Gastrocnemius medialis (tissue), 4 donors: ENCODE measurements around the gene DAAM1. TPM values are rescaled to one million over a fixed set of nuclear protein-coding genes. Genes with fewer than 3 reads are reported as not detected.

Experiments used
- ATAC-seq, 2 donors: fragments of 150-250 bp; one replicate each; pipeline ENCODE4 v1.9.1; 2016
- DNase-seq, 2 donors: peaks; one replicate each; pipeline ENCODE4 v3.0.0-alpha.2; 2019
- H3K27ac ChIP-seq, 4 donors: fragments of 200-600 bp; sonication (generic); 1 replicate in 1 of 4; 2 replicates in 3 of 4; pipeline ENCODE4 v1.5.1; 2016 to 2018; ENCODE audit warnings: mild to moderate bottlenecking in 2 of 4, moderate library complexity in 1 of 4
- H3K27me3 ChIP-seq, 3 donors: fragments of 200-600 bp; sonication (generic) in 2 of 3; 1 replicate in 1 of 3; 2 replicates in 2 of 3; pipeline versions ENCODE4 v1.5.1 to v1.6.0; 2016 to 2019; ENCODE audit warnings: mild to moderate bottlenecking in 1 of 3, moderate library complexity in 1 of 3
- H3K36me3 ChIP-seq, 2 donors: fragments of 200-600 bp; sonication (generic) in 1 of 2; one replicate each; pipeline ENCODE4 v1.5.1; 2017 to 2018
- H3K4me1 ChIP-seq, 2 donors: fragments of 200-600 bp; sonication (generic) in 1 of 2; one replicate each; pipeline ENCODE4 v1.5.1; 2016 to 2017; ENCODE audit warnings: mild to moderate bottlenecking in 2 of 2
- H3K4me3 ChIP-seq, 4 donors: fragments of 200-600 bp; sonication (generic) in 3 of 4; 1 replicate in 1 of 4; 2 replicates in 3 of 4; pipeline ENCODE4 v1.5.1; 2016 to 2019; ENCODE audit warnings: mild to moderate bottlenecking in 2 of 4
- H3K9me3 ChIP-seq, 3 donors: fragments of 200-600 bp; sonication (generic) in 2 of 3; 1 replicate in 1 of 3; 2 replicates in 2 of 3; pipeline ENCODE4 v1.5.1; 2016 to 2019
- POLR2A ChIP-seq, 2 donors: fragments of 450-650 bp; IDR thresholded peaks; one replicate each; pipeline ENCODE4 v1.6.1; 2017; ENCODE audit warnings: antibody characterized with exemption in 2 of 2, mild to moderate bottlenecking in 2 of 2, moderate library complexity in 2 of 2
- in situ Hi-C, 4 donors: fragments of 200-750 bp; cut with MboI; loops; one replicate each; pipeline versions ENCODE4 v1.15.0 to v1.8.0; 2017; ENCODE audit warnings: low sequenced_read_pairs in 4 of 4
- intact Hi-C: fragments of 100-400 bp; cut with DNase I; formaldehyde crosslinking; loops from one replicate; pipeline ENCODE4 v1.15.1; 2023; ENCODE audit warnings: low total_unique reads
- total RNA-seq, 4 donors: library from RNA; depleted of rRNA; stranded (reverse); fragments of >200 nt; gene quantifications; one replicate each; pipeline versions ENCODE4 v1.1.0 to v1.2.3, GENCODE V29; 2016
- TF ChIP-seq, protein P1 (sequence below), 5 experiments: fragments of 450-650 bp in 3 of 5; fragments of 200-600 bp in 2 of 5; sonication (generic) in 2 of 5; IDR thresholded peaks in 4 of 5; conservative IDR thresholded peaks in 1 of 5; 1 replicate in 4 of 5; 2 replicates in 1 of 5; pipeline ENCODE4 v1.5.1; 2016 to 2019; ENCODE audit warnings: antibody characterized with exemption in 5 of 5, mild to moderate bottlenecking in 3 of 5, moderate library complexity in 3 of 5

The DAAM1 gene
- total RNA-seq, 4 donors from 2014 or later: 4.4 to 13.9 (median 6.4) TPM

GRCh38 chr14:59293935-59294661, 105.6 kb downstream of the DAAM1 start:
- H3K27me3 ChIP-seq: no peaks in the 10 kb centered on the region
- H3K9me3 ChIP-seq: no peaks in the 10 kb centered on the region
- peak overlapping the region in 2 of 4 donors; percentile 12 to 34 for H3K27ac ChIP-seq
- intact Hi-C loops (no loop called here), in situ Hi-C loops (no loop called here)
- TF ChIP-seq, protein P1, sequence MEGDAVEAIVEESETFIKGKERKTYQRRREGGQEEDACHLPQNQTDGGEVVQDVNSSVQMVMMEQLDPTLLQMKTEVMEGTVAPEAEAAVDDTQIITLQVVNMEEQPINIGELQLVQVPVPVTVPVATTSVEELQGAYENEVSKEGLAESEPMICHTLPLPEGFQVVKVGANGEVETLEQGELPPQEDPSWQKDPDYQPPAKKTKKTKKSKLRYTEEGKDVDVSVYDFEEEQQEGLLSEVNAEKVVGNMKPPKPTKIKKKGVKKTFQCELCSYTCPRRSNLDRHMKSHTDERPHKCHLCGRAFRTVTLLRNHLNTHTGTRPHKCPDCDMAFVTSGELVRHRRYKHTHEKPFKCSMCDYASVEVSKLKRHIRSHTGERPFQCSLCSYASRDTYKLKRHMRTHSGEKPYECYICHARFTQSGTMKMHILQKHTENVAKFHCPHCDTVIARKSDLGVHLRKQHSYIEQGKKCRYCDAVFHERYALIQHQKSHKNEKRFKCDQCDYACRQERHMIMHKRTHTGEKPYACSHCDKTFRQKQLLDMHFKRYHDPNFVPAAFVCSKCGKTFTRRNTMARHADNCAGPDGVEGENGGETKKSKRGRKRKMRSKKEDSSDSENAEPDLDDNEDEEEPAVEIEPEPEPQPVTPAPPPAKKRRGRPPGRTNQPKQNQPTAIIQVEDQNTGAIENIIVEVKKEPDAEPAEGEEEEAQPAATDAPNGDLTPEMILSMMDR (IDR thresholded peaks at IDR 0.05 in 4 of 5, conservative IDR thresholded peaks at IDR 0.05 in 1 of 5): no peak
- TF ChIP-seq POLR2A (IDR thresholded peaks at IDR 0.05): no peak
- H3K4me1 ChIP-seq: peaks cover 8 to 10% of the 10 kb centered on the region in 2 donors
- no peaks in the 10 kb centered on the region for H3K36me3 ChIP-seq
- DNase-seq: no peak
- H3K4me3 ChIP-seq: no peak overlapping the region
- ATAC-seq: no peak

DNA sequence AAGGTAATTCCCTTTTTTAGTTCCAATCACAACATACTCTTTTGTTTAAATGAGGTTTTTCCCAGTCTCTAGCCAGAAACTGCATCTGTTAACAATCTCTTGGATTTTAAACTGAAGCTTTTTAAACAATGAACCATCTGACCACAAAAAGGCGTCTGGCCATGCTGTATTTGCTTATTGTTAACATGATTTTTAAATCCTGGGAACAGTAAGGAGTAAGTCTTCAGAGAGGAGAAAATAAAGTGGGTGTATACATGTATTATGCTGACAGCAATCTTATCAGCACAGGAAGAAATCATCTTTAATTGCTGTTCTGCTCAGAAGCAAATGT, 106.2 kb downstream of the DAAM1 start:
- TF ChIP-seq, protein P1 (IDR thresholded peaks at IDR 0.05 in 4 of 5, conservative IDR thresholded peaks at IDR 0.05 in 1 of 5): no peak
- TF ChIP-seq POLR2A (IDR thresholded peaks at IDR 0.05): no peak
- no peak overlapping the region for H3K27ac ChIP-seq
- H3K4me1 ChIP-seq: peaks cover 8 to 10% of the 10 kb centered on the region in 2 donors
- no peaks in the 10 kb centered on the region for H3K36me3 ChIP-seq
- DNase-seq (no peak), ATAC-seq (no peak)
- in situ Hi-C loops (no loop called here), intact Hi-C loops (no loop called here)
- no peaks in the 10 kb centered on the region for H3K27me3 ChIP-seq
- H3K9me3 ChIP-seq: no peaks in the 10 kb centered on the region
- no peak overlapping the region for H3K4me3 ChIP-seq

GRCh38 chr14:59295951-59296350, 107.5 kb downstream of the DAAM1 start:
- Histone ChIP-seq H3K27ac (no peak overlapping the region), H3K27me3 (no peaks in the 10 kb centered on the region), H3K9me3 (no peaks in the 10 kb centered on the region), H3K4me3 (no peak overlapping the region), H3K36me3 (no peaks in the 10 kb centered on the region), H3K4me1 (peaks cover 8 to 10% of the 10 kb centered on the region in 2 donors)
- DNase-seq (no peak), ATAC-seq (no peak)
- intact Hi-C loops (no loop called here), in situ Hi-C loops (no loop called here)
- TF ChIP-seq, protein P1 (IDR thresholded peaks at IDR 0.05 in 4 of 5, conservative IDR thresholded peaks at IDR 0.05 in 1 of 5): no peak
- no peak for TF ChIP-seq POLR2A (IDR thresholded peaks at IDR 0.05)

DNA sequence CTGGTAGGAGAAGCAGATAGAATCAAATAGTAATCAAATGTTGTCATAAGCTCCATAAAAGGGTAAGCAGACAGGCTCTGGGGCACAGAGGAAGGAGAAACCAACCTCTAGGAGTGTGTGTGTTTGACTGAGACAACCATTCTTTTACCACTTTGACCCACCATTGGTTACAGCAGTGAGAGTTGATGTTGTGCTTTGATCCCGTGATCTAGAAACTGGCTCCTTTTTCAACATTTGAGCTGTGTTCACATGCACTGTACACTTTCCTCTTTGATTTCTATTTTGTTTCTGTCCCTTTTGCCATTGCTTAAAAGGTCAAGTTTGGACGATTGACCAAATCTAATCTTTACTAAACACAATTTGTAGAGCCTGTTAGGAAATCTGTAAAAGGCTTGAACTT, 108.0 kb downstream of the DAAM1 start:
- ATAC-seq (no peak), DNase-seq (no peak)
- H3K27ac ChIP-seq: no peak overlapping the region
- H3K36me3 ChIP-seq: no peaks in the 10 kb centered on the region
- no peaks in the 10 kb centered on the region for H3K9me3 ChIP-seq
- in situ Hi-C loops: no loop called here
- H3K4me1 ChIP-seq: peaks cover 8 to 10% of the 10 kb centered on the region in 2 donors
- intact Hi-C loops: no loop called here
- H3K4me3 ChIP-seq: no peak overlapping the region
- TF ChIP-seq POLR2A (IDR thresholded peaks at IDR 0.05): no peak
- TF ChIP-seq, protein P1 (IDR thresholded peaks at IDR 0.05 in 4 of 5, conservative IDR thresholded peaks at IDR 0.05 in 1 of 5): no peak
- no peaks in the 10 kb centered on the region for H3K27me3 ChIP-seq
